Fibroblast of lung (primary cell): ENCODE data around the gene ETS1.

Experiments used
- EZH2 ChIP-seq: IDR thresholded peaks from 2 replicates; pipeline ENCODE4 v1.5.1; 2012; ENCODE audit warnings: low read length, control low read depth, mild to moderate bottlenecking; ENCODE audit errors: missing control alignments
- TF ChIP-seq, protein P1 (sequence below), 2 donors: IDR thresholded peaks in 1 of 2; conservative IDR thresholded peaks in 1 of 2; 1 replicate in 1 of 2; 2 replicates in 1 of 2; pipeline ENCODE4 v1.5.1; 2011 to 2012; ENCODE audit warnings: low read length in 2 of 2, control low read depth in 1 of 2, inconsistent platforms in 1 of 2, low read depth in 1 of 2, mild to moderate bottlenecking in 1 of 2

GRCh38 chr11:128594226-128594625, 6.9 kb upstream of the ETS1 start:
- TF ChIP-seq, protein P1, sequence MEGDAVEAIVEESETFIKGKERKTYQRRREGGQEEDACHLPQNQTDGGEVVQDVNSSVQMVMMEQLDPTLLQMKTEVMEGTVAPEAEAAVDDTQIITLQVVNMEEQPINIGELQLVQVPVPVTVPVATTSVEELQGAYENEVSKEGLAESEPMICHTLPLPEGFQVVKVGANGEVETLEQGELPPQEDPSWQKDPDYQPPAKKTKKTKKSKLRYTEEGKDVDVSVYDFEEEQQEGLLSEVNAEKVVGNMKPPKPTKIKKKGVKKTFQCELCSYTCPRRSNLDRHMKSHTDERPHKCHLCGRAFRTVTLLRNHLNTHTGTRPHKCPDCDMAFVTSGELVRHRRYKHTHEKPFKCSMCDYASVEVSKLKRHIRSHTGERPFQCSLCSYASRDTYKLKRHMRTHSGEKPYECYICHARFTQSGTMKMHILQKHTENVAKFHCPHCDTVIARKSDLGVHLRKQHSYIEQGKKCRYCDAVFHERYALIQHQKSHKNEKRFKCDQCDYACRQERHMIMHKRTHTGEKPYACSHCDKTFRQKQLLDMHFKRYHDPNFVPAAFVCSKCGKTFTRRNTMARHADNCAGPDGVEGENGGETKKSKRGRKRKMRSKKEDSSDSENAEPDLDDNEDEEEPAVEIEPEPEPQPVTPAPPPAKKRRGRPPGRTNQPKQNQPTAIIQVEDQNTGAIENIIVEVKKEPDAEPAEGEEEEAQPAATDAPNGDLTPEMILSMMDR (conservative IDR thresholded peaks at IDR 0.05 in 1 of 2, IDR thresholded peaks at IDR 0.05 in 1 of 2; ENCODE audit: low read depth in 1 of 2, low read length in 2 of 2), result no peak
- TF ChIP-seq EZH2, result no peak
